HG03060 (cell line): Measurements from ENCODE around the gene NMT2.

ENCODE experiments used
- ATAC-seq: cut with Tn5 transposase; IDR thresholded peaks from one replicate; pipeline ENCODE4 v1.9.1; 2021; ENCODE audit warnings: low read depth, moderate number of reproducible peaks; ENCODE audit not compliant: unreplicated experiment

Gene NMT2

GRCh38 chr10:15103513-15103912 is 65.0 kb downstream of the NMT2 start:
- ATAC-seq, result no peak

- no peak for ATAC-seq
Measured at GRCh38 chr10:15099886-15100285, 68.6 kb downstream of the NMT2 start.

GRCh38 chr10:15097011-15097812 is 71.3 kb downstream of the NMT2 start, which contains the start of gene RPP38:
TSS of gene RPP38 (plus strand) at chr10:15097355. CDS start at chr10:15103315, 5,960 bp downstream.
- peak; percentile 72 for ATAC-seq

GRCh38 chr10:15096661-15097010 is 71.9 kb downstream of the NMT2 start:
- no peak for ATAC-seq

GRCh38 chr10:15092855-15093408 is 75.6 kb downstream of the NMT2 start:
- no peak for ATAC-seq

- ATAC-seq, result no peak
Measured at GRCh38 chr10:15091418-15091817, 77.1 kb downstream of the NMT2 start.

- ATAC-seq, result peak; percentile 74
Measured at GRCh38 chr10:15088428-15089261, 79.8 kb downstream of the NMT2 start, which contains the start of gene ACBD7. TSS of gene ACBD7 (minus strand) at chr10:15088776. CDS start at chr10:15088728, 48 bp downstream.

GRCh38 chr10:15084502-15084922 is 84.0 kb downstream of the NMT2 start:
- ATAC-seq, result no peak

GRCh38 chr10:15083674-15084501 is 84.6 kb downstream of the NMT2 start:
- no peak for ATAC-seq

- no peak for ATAC-seq
Measured at GRCh38 chr10:15075421-15075820, 93.1 kb downstream of the NMT2 start.

GRCh38 chr10:15072358-15072757 is 96.1 kb downstream of the NMT2 start:
- ATAC-seq, result no peak

- ATAC-seq, result no peak
Measured at GRCh38 chr10:15069230-15069629, 99.3 kb downstream of the NMT2 start.

GRCh38 chr10:15068802-15069201 is 99.7 kb downstream of the NMT2 start:
- no peak for ATAC-seq

- peak; percentile 66 for ATAC-seq
Measured at GRCh38 chr10:15067154-15067553, 101.3 kb downstream of the NMT2 start.

- no peak for ATAC-seq
Measured at GRCh38 chr10:15060638-15061037, 107.9 kb downstream of the NMT2 start.

GRCh38 chr10:15059914-15060313 is 108.6 kb downstream of the NMT2 start:
- ATAC-seq, result no peak

- ATAC-seq, result no peak
Measured at GRCh38 chr10:15058689-15059088, 109.8 kb downstream of the NMT2 start.
